Activated CD8-positive, alpha-beta T cell treated with anti-CD3 and anti-CD28 coated beads, Interleukin-2, amount 10 ng/mL, durations not matched to agents 7 days and 5 days (primary cell): ENCODE results near the gene RACGAP1. TPM values are rescaled to one million over a fixed set of nuclear protein-coding genes. Genes with fewer than 3 reads are reported as not detected.

Experiments
- ATAC-seq: fragments of 150-1000 bp; cut with Tn5 transposase; one replicate; pipeline ENCODE4 v1.10.0; 2021; ENCODE audit warnings: moderate library complexity
- CTCF ChIA-PET: fragments of 350-600 bp; sonication (Branson Sonifier 250); formaldehyde crosslinking; loops from one replicate; lab custom pipeline; 2021; ENCODE audit warnings: antibody characterized with exemption; lab: Charles Lee
- POLR2A ChIA-PET: fragments of 350-600 bp; sonication (Branson Sonifier 250); formaldehyde crosslinking; loops from one replicate; lab custom pipeline; 2021; ENCODE audit warnings: antibody characterized with exemption; lab: Charles Lee
- DNase-seq: peaks from one replicate; pipeline ENCODE4 v3.0.0-alpha.2; 2020
- H3K27ac Mint-ChIP-seq: one replicate; pipeline ENCODE4 v1.8.0; 2021; ENCODE audit warnings: mild to moderate bottlenecking, mixed read lengths
- H3K27me3 Mint-ChIP-seq: one replicate; pipeline ENCODE4 v1.8.0; 2021; ENCODE audit warnings: low read depth, mixed read lengths
- H3K36me3 Mint-ChIP-seq: one replicate; pipeline ENCODE4 v1.8.0; 2021; ENCODE audit warnings: low read depth, mixed read lengths
- H3K4me1 Mint-ChIP-seq: one replicate; pipeline ENCODE4 v1.8.0; 2021; ENCODE audit warnings: low read depth, mixed read lengths
- H3K4me3 Mint-ChIP-seq: one replicate; pipeline ENCODE4 v1.8.0; 2021; ENCODE audit warnings: mild to moderate bottlenecking, mixed read lengths
- H3K9me3 Mint-ChIP-seq: one replicate; pipeline ENCODE4 v1.8.0; 2022; ENCODE audit warnings: mixed read lengths; ENCODE audit not compliant: insufficient read depth
- total RNA-seq, 2 experiments: library from RNA; stranded (reverse); gene quantifications; one replicate each; pipeline ENCODE4 v1.2.3, GENCODE V29; 2021

The RACGAP1 gene
- total RNA-seq: 100 to 1,000 TPM; 185 to 200 TPM

GRCh38 chr12:50025187-50026059 is at the start of gene RACGAP1:
Gene RACGAP1, minus strand, starts transcription at chr12:50025494. Its CDS starts 8,779 bp downstream, at chr12:50016715.
- ATAC-seq: peak; percentile 98

GRCh38 chr12:50073712-50074111 is 48.4 kb upstream of the RACGAP1 start:
- ChIA-PET CTCF (interaction anchor here (1.2 to 4.6 kb wide), 7 partner anchors 11 to 241 kb away, joined by 3 to 29 read pairs (median 5); partner anchors contain the start of gene SMARCD1), POLR2A (no interaction called here)
- Mint-ChIP-seq H3K27me3 (no peaks in the 10 kb centered on the region), H3K27ac (no peak overlapping the region), H3K4me3 (no peak overlapping the region), H3K9me3 (no peaks in the 10 kb centered on the region), H3K36me3 (no peaks in the 10 kb centered on the region), H3K4me1 (peaks cover 14% of the 10 kb centered on the region)
- DNase-seq (no peak), ATAC-seq (no peak)

More at GRCh38 chr12:50025187-50026059, at the start of gene RACGAP1:
- peaks cover 39% of the 10 kb centered on the region for H3K4me1 Mint-ChIP-seq
- peak within 1 kb of the TSS; percentile 98 for H3K27ac Mint-ChIP-seq
- peaks cover 39% of the 10 kb centered on the region for H3K36me3 Mint-ChIP-seq
- CTCF ChIA-PET: interaction anchor here (0.7 to 4.0 kb wide), 15 partner anchors 9 to 729 kb away, joined by 3 to 28 read pairs (median 5); partner anchors contain the start of gene COX14
- peak within 1 kb of the TSS; percentile 94 for H3K4me3 Mint-ChIP-seq
- H3K27me3 Mint-ChIP-seq: no peaks in the 10 kb centered on the region
- POLR2A ChIA-PET: interaction anchor here (0.6 to 2.8 kb wide), 8 partner anchors 10 to 1143 kb away, joined by 3 to 12 read pairs (median 4); partner anchors contain the start of genes COX14 and TMBIM6
- no peaks in the 10 kb centered on the region for H3K9me3 Mint-ChIP-seq
- DNase-seq: peak; percentile 98

- Mint-ChIP-seq H3K4me3 (no peak overlapping the region), H3K27me3 (no peaks in the 10 kb centered on the region), H3K27ac (no peak overlapping the region), H3K9me3 (no peaks in the 10 kb centered on the region), H3K4me1 (peaks cover 14% of the 10 kb centered on the region), H3K36me3 (no peaks in the 10 kb centered on the region)
- CTCF ChIA-PET: interaction anchor here (1.2 to 4.6 kb wide), 3 partner anchors 12 to 103 kb away, joined by 5 to 29 read pairs (median 26); partner anchors contain the start of gene SMARCD1
- ATAC-seq (no peak), DNase-seq (no peak)
- POLR2A ChIA-PET: interaction anchor here (0.5 kb wide), 1 partner anchor 63 kb away, joined by 4 read pairs; no protein-coding TSS in a partner anchor
These were observed 47.9 kb upstream of the RACGAP1 start for GRCh38 chr12:50073206-50073605.

- H3K27me3 Mint-ChIP-seq: no peaks in the 10 kb centered on the region
- H3K9me3 Mint-ChIP-seq: no peaks in the 10 kb centered on the region
- H3K27ac Mint-ChIP-seq: no peak overlapping the region
- ChIA-PET CTCF (interaction anchor here (1.2 to 8.7 kb wide), 6 partner anchors 13 to 105 kb away, joined by 5 to 180 read pairs (median 28); partner anchors contain the start of gene SMARCD1), POLR2A (interaction anchor here (0.5 kb wide), 1 partner anchor 62 kb away, joined by 4 read pairs; no protein-coding TSS in a partner anchor)
- peaks cover 14% of the 10 kb centered on the region for H3K4me1 Mint-ChIP-seq
- ATAC-seq (no peak), DNase-seq (no peak)
- H3K36me3 Mint-ChIP-seq: no peaks in the 10 kb centered on the region
- H3K4me3 Mint-ChIP-seq: no peak overlapping the region
These were observed 47.1 kb upstream of the RACGAP1 start for GRCh38 chr12:50072198-50072907.

- H3K4me3 Mint-ChIP-seq: no peak overlapping the region
- CTCF ChIA-PET: interaction anchor here (0.6 to 8.7 kb wide), 34 partner anchors 8 to 308 kb away, joined by 3 to 180 read pairs (median 4); partner anchors contain the start of genes COX14 and SMARCD1
- H3K27me3 Mint-ChIP-seq: no peaks in the 10 kb centered on the region
- no peaks in the 10 kb centered on the region for H3K36me3 Mint-ChIP-seq
- peak overlapping the region; percentile 17 for H3K27ac Mint-ChIP-seq
- no peaks in the 10 kb centered on the region for H3K9me3 Mint-ChIP-seq
- peaks cover 14% of the 10 kb centered on the region for H3K4me1 Mint-ChIP-seq
- DNase-seq: peak; percentile 79
- POLR2A ChIA-PET: no interaction called here
- peak; percentile 62 for ATAC-seq
These were observed 45.2 kb upstream of the RACGAP1 start for GRCh38 chr12:50070314-50071060.

- H3K27ac Mint-ChIP-seq: no peak overlapping the region
- CTCF ChIA-PET: interaction anchor here (1.0 to 8.7 kb wide), 12 partner anchors 9 to 124 kb away, joined by 3 to 180 read pairs (median 7); partner anchors contain the start of genes ASIC1 and COX14
- ATAC-seq (no peak), DNase-seq (no peak)
- POLR2A ChIA-PET: no interaction called here
- H3K36me3 Mint-ChIP-seq: no peaks in the 10 kb centered on the region
- no peak overlapping the region for H3K4me3 Mint-ChIP-seq
- H3K4me1 Mint-ChIP-seq: peaks cover 10% of the 10 kb centered on the region
- no peaks in the 10 kb centered on the region for H3K27me3 Mint-ChIP-seq
- no peaks in the 10 kb centered on the region for H3K9me3 Mint-ChIP-seq
These were observed 44.2 kb upstream of the RACGAP1 start for GRCh38 chr12:50069539-50069938.

- ChIA-PET CTCF (interaction anchor here (1.0 to 8.7 kb wide), 10 partner anchors 9 to 123 kb away, joined by 3 to 180 read pairs (median 12); partner anchors contain the start of genes ASIC1 and COX14), POLR2A (no interaction called here)
- ATAC-seq: no peak
- Mint-ChIP-seq H3K36me3 (no peaks in the 10 kb centered on the region), H3K27me3 (no peaks in the 10 kb centered on the region), H3K9me3 (no peaks in the 10 kb centered on the region), H3K27ac (no peak overlapping the region), H3K4me1 (peaks cover 10% of the 10 kb centered on the region), H3K4me3 (no peak overlapping the region)
- DNase-seq: no peak
These were observed 43.8 kb upstream of the RACGAP1 start for GRCh38 chr12:50069069-50069468.

GRCh38 chr12:50066402-50066801 is 41.1 kb upstream of the RACGAP1 start:
- CTCF ChIA-PET: interaction anchor here (1.0 to 8.7 kb wide), 12 partner anchors 9 to 121 kb away, joined by 3 to 180 read pairs (median 5); partner anchors contain the start of genes CERS5, COX14, RACGAP1 and SMARCD1
- Mint-ChIP-seq H3K4me3 (no peak overlapping the region), H3K27me3 (no peaks in the 10 kb centered on the region), H3K27ac (no peak overlapping the region), H3K4me1 (peaks cover 28% of the 10 kb centered on the region), H3K9me3 (no peaks in the 10 kb centered on the region), H3K36me3 (peaks cover 2% of the 10 kb centered on the region)
- ATAC-seq (no peak), DNase-seq (no peak)
- POLR2A ChIA-PET: interaction anchor here (0.7 to 1.8 kb wide), 2 partner anchors 17 to 21 kb away, joined by 3 to 5 read pairs; no protein-coding TSS in a partner anchor

GRCh38 chr12:50065726-50066310 is 40.5 kb upstream of the RACGAP1 start:
- H3K9me3 Mint-ChIP-seq: no peaks in the 10 kb centered on the region
- POLR2A ChIA-PET: interaction anchor here (0.7 to 1.8 kb wide), 2 partner anchors 18 to 22 kb away, joined by 3 to 5 read pairs; no protein-coding TSS in a partner anchor
- peaks cover 8% of the 10 kb centered on the region for H3K36me3 Mint-ChIP-seq
- H3K27ac Mint-ChIP-seq: no peak overlapping the region
- CTCF ChIA-PET: interaction anchor here (1.0 to 8.7 kb wide), 10 partner anchors 9 to 121 kb away, joined by 3 to 180 read pairs (median 4); partner anchors contain the start of genes CERS5, COX14, RACGAP1 and SMARCD1
- H3K27me3 Mint-ChIP-seq: no peaks in the 10 kb centered on the region
- no peak overlapping the region for H3K4me3 Mint-ChIP-seq
- no peak for ATAC-seq
- DNase-seq: no peak
- peaks cover 32% of the 10 kb centered on the region for H3K4me1 Mint-ChIP-seq
